Fibroblast of the aortic adventitia (primary cell): Measurements from ENCODE around the gene GPD1L. TPM values are rescaled to one million over a fixed set of nuclear protein-coding genes. Genes with fewer than 3 reads are reported as not detected.

Experiments
- DNase-seq: peaks from one replicate; pipeline ENCODE4 v3.0.0-alpha.2; 2010; ENCODE audit warnings: low read depth
- H3K4me3 ChIP-seq: 2 replicates; pipeline ENCODE4 v1.5.1; 2011; ENCODE audit warnings: low read depth, mild to moderate bottlenecking, control low read depth, low read length, moderate library complexity
- CTCF ChIP-seq: IDR thresholded peaks from 2 replicates; pipeline ENCODE4 v1.5.1; 2011; ENCODE audit warnings: mild to moderate bottlenecking, low read length, control low read depth, inconsistent platforms; ENCODE audit not compliant: insufficient read depth
- total RNA-seq: library from RNA; depleted of rRNA; stranded (reverse); fragments of >200 nt; gene quantifications from 2 replicates; pipeline ENCODE4 v1.2.3, GENCODE V29; 2012; ENCODE audit warnings: low replicate concordance

GPD1L gene
- total RNA-seq, 1 donor = 10.3 TPM

- DNase-seq = no peak
- H3K4me3 ChIP-seq = no peak overlapping the region
- no peak for TF ChIP-seq CTCF
These were observed 40.4 kb downstream of the GPD1L start for GRCh38 chr3:32146746-32147211.

GRCh38 chr3:32147509-32147908, 41.1 kb downstream of the GPD1L start:
- no peak for TF ChIP-seq CTCF
- DNase-seq = no peak
- no peak overlapping the region for H3K4me3 ChIP-seq

- DNase-seq = no peak
- no peak for TF ChIP-seq CTCF
- no peak overlapping the region for H3K4me3 ChIP-seq
These were observed 41.5 kb downstream of the GPD1L start for GRCh38 chr3:32147933-32148332.

- H3K4me3 ChIP-seq = no peak overlapping the region
- no peak for DNase-seq
- TF ChIP-seq CTCF = no peak
These were observed 41.9 kb downstream of the GPD1L start for GRCh38 chr3:32148351-32148750.

- TF ChIP-seq CTCF = no peak
- no peak overlapping the region for H3K4me3 ChIP-seq
- no peak for DNase-seq
These were observed 47.2 kb downstream of the GPD1L start for GRCh38 chr3:32153414-32154204.

GRCh38 chr3:32154205-32154579, 47.8 kb downstream of the GPD1L start:
- no peak overlapping the region for H3K4me3 ChIP-seq
- peak; percentile 14 for TF ChIP-seq CTCF
- DNase-seq = no peak

- TF ChIP-seq CTCF = no peak
- DNase-seq = no peak
- H3K4me3 ChIP-seq = no peak overlapping the region
These were observed 48.7 kb downstream of the GPD1L start for GRCh38 chr3:32155117-32155516.
